Mucosa of rectum (tissue), 2 donors: ENCODE measurements around the gene MACROD2.

Experiments
- H3K27ac ChIP-seq, 2 donors: one replicate each; pipeline ENCODE4 v1.7.0; 2013; ENCODE audit warnings: inconsistent platforms in 2 of 2, low read depth in 2 of 2, low read length in 2 of 2
- H3K27me3 ChIP-seq, 2 donors: one replicate each; pipeline ENCODE4 v1.7.0; 2013; ENCODE audit warnings: low read length in 2 of 2; ENCODE audit not compliant: control insufficient read depth in 2 of 2, insufficient read depth in 2 of 2
- H3K36me3 ChIP-seq, 2 donors: one replicate each; pipeline ENCODE4 v1.7.0; 2013; ENCODE audit warnings: low read length in 2 of 2; ENCODE audit not compliant: control insufficient read depth in 2 of 2, insufficient read depth in 2 of 2
- H3K4me1 ChIP-seq, 2 donors: one replicate each; pipeline ENCODE4 v1.7.0; 2013; ENCODE audit warnings: low read length in 2 of 2, mild to moderate bottlenecking in 1 of 2; ENCODE audit not compliant: control insufficient read depth in 2 of 2, insufficient read depth in 2 of 2
- H3K4me3 ChIP-seq, 2 donors: one replicate each; pipeline ENCODE4 v1.7.0; 2013; ENCODE audit warnings: low read length in 2 of 2
- H3K9ac ChIP-seq, 2 donors: one replicate each; pipeline ENCODE4 v1.7.0; 2013; ENCODE audit warnings: low read length in 2 of 2, low read depth in 1 of 2, mild to moderate bottlenecking in 1 of 2
- H3K9me3 ChIP-seq, 2 donors: one replicate each; pipeline ENCODE4 v1.7.0; 2013; ENCODE audit warnings: low read length in 2 of 2; ENCODE audit not compliant: control insufficient read depth in 2 of 2
- donor health status: healthy.
- donor health status: Normal muscosa, but diverticular disease.

MACROD2 gene

DNA sequence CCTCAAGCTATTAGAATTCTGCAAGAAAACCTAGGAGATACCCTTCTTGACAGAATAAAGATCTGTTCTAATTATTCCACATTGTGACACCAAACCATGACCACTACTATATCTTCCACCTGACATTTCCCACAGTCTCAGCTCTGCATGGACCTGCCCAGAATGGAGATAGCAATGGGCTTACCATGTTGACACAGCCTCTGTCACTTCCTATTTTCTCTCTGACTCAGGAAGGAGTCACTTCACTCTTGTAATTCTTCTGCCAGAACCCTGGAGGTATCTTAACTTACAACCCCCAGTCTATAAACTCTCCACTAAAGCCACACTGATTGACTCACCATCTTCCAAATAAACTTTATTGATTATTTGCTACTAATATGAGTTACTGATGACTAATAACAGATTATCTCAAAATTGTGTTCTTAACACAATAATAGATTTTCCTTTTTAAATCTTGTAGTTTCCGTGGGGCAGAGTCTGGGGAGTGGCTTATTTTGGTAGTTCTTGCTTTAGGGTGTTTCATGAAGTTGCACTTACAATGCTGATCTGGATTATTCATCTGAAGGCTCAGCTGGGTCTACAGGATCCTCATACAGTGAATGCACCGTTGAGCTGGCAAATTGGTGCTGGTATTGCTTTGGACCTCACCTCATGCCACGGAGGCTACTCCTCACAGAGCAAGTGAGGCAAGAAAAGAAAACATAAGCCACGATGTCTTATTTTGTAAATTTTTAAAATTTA is 1708.0 kb downstream of the MACROD2 start:
- no peak overlapping the region for H3K4me3 ChIP-seq

DNA sequence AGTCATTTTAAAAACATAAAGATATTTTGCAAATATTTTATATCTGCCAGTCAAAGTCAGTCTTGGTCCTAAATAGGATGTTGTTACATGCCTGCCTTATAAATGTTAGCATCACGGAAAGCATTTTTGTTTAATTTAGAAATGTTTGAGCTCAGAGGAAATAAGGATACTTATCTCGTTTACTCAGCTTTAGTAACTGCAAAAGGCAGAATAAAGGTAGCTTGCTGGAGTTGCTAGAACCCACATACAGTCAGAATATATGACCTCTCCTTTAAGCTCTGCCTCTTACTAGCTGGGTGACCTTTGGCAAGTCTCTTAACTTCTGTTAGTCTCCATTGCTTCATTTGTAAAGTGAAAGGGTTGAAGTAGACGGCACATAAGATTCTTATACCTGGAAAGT is 1710.7 kb downstream of the MACROD2 start:
- no peaks in the 10 kb centered on the region for H3K36me3 ChIP-seq
- no peak overlapping the region for H3K4me3 ChIP-seq
- no peak overlapping the region for H3K27ac ChIP-seq
- H3K27me3 ChIP-seq = no peaks in the 10 kb centered on the region
- H3K9me3 ChIP-seq = no peaks in the 10 kb centered on the region
- H3K9ac ChIP-seq = no peak overlapping the region
- H3K4me1 ChIP-seq = no peaks in the 10 kb centered on the region

More for the DNA sequence above, 1708.0 kb downstream of the MACROD2 start:
- Histone ChIP-seq H3K4me1 (no peaks in the 10 kb centered on the region), H3K27me3 (no peaks in the 10 kb centered on the region), H3K9ac (no peak overlapping the region), H3K36me3 (no peaks in the 10 kb centered on the region), H3K27ac (no peak overlapping the region), H3K9me3 (no peaks in the 10 kb centered on the region)

DNA sequence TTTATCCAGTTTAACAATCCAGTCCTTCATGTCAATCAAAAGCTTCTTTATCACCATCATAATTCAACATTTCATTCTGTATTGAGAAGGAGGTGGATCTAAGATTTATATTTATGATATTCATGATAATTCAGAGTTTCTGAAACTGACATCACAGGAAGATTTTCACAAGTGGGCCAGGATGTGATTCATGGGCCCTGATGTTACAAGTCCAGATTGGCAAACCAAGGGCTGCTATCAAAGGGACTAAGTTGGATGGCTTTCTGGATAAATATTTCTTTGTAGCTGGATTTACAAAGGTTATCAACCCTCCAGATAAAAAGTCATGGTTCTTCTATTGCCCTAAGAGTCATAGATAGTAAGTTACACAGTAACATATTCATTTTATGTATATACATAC is 1711.4 kb downstream of the MACROD2 start:
- no peak overlapping the region for H3K4me3 ChIP-seq
- H3K9ac ChIP-seq = no peak overlapping the region
- no peak overlapping the region for H3K27ac ChIP-seq
- H3K27me3 ChIP-seq = no peaks in the 10 kb centered on the region
- no peaks in the 10 kb centered on the region for H3K36me3 ChIP-seq
- no peaks in the 10 kb centered on the region for H3K9me3 ChIP-seq
- H3K4me1 ChIP-seq = no peaks in the 10 kb centered on the region

DNA sequence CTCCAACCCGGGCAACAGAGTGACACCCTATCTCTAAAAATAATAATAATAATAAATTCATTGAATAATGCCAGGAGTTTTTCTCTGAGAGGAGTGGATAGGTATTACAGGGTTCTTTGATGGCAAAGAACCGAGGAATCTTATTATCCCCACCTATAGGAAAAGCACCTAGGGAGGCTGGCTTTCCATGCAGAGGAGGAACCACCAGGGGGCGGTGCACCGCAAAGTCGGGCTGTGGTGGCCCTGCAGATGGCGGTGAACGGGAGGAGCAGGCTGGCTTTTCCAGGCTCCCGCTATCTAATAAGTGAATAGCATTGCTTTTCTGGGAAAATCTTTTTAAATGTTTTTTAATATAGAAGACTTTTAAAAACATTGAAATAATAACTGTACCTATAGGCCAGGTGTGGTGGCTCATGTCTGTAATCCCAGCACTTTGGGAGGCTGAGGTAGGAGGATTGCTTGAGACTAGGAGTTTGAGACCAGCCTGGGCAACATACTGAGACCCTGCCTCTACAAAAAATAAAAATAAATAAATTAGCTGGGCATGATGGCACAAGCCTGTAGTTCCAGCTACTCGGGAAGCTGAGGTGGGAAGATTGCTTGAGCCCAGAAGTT is 1713.8 kb downstream of the MACROD2 start:
- no peaks in the 10 kb centered on the region for H3K9me3 ChIP-seq
- no peaks in the 10 kb centered on the region for H3K36me3 ChIP-seq
- H3K4me3 ChIP-seq = no peak overlapping the region
- no peaks in the 10 kb centered on the region for H3K4me1 ChIP-seq
- no peak overlapping the region for H3K9ac ChIP-seq
- no peaks in the 10 kb centered on the region for H3K27me3 ChIP-seq
- no peak overlapping the region for H3K27ac ChIP-seq

DNA sequence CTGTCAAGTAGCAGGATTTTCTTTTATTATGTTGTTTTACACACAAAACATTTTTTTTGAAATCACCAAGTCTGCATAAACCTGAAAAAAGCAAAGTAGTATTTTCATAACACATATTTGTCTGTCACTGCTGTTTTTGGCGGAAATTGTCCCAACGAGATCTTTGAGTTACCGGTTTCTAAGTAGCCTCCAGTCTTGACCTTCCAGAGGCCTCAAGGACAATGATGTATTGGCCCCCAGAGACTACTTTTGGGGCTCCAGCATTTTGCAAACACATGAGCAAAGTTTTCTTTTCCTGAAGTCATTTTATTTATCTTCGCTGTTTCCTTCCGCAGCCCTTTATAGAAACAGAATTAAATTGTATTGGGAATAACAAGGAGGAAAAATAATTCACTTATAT is 1715.3 kb downstream of the MACROD2 start:
- H3K9ac ChIP-seq = no peak overlapping the region
- H3K9me3 ChIP-seq = no peaks in the 10 kb centered on the region
- no peaks in the 10 kb centered on the region for H3K27me3 ChIP-seq
- H3K4me3 ChIP-seq = no peak overlapping the region
- no peaks in the 10 kb centered on the region for H3K4me1 ChIP-seq
- H3K27ac ChIP-seq = no peak overlapping the region
- H3K36me3 ChIP-seq = no peaks in the 10 kb centered on the region

DNA sequence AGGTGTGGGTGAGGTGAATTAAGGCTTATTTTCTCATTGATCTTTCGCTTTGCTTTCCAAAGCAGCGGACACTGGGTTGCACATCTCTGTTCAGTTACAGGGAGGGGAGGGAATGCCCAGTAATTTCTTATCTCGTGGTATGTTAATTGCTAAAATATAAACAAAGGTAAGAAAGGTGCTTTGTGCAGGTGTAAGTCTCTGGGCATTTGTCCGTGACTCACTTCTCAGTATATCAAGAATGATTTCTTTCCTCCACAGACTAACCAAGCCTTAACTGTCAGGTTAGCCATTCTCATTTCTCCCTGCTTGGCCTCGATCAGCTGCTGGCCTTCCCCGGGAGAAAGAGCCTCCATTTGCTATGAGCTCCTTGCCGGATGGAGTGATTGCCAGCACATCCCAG is 1715.9 kb downstream of the MACROD2 start:
- Histone ChIP-seq H3K36me3 (no peaks in the 10 kb centered on the region), H3K27ac (no peak overlapping the region), H3K4me1 (no peaks in the 10 kb centered on the region), H3K9me3 (no peaks in the 10 kb centered on the region), H3K9ac (no peak overlapping the region), H3K4me3 (no peak overlapping the region), H3K27me3 (no peaks in the 10 kb centered on the region)

DNA sequence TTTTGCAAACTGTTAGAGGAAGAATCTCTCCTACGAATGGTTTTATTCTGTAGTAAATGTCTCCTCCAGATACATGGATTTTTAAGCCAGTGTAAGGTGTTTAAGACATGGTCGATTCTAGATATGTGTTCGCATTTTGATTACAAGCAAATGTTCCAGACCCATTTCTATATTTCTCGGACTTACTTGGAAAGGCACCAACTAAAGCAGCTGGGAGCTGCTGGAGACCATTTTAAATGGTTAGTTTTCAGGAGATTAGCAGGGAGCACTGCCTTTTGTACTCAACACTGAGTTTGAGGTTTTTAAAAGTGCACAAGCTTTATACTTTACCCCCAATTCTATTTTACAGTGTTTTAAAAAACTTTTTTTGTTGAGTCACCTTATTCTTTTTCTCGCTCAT is 1720.9 kb downstream of the MACROD2 start:
- no peaks in the 10 kb centered on the region for H3K4me1 ChIP-seq
- no peak overlapping the region for H3K4me3 ChIP-seq
- no peaks in the 10 kb centered on the region for H3K9me3 ChIP-seq
- no peaks in the 10 kb centered on the region for H3K36me3 ChIP-seq
- H3K27me3 ChIP-seq = no peaks in the 10 kb centered on the region
- H3K27ac ChIP-seq = no peak overlapping the region
- H3K9ac ChIP-seq = no peak overlapping the region

DNA sequence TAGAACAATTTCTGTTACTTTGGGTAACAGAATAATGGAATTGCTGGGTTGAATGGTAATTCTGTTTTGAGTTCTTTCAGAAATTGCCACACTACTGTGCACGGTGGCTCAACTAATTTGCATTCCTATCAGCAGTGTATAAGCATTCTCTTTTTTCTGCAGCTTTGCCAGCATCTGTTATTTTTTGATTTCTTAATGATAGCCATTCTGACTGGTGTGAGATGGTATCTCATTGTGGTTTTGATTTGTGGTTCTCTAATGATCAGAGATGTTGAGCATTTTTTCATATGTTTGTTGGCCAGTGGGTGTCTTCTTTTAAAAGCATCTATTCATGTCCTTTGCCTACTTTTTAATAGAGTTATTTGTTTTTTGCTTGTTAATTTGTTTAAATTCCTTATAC is 1731.1 kb downstream of the MACROD2 start:
- Histone ChIP-seq H3K27ac (no peak overlapping the region), H3K4me3 (no peak overlapping the region), H3K36me3 (no peaks in the 10 kb centered on the region), H3K9ac (no peak overlapping the region), H3K4me1 (no peaks in the 10 kb centered on the region), H3K27me3 (no peaks in the 10 kb centered on the region), H3K9me3 (no peaks in the 10 kb centered on the region)

DNA sequence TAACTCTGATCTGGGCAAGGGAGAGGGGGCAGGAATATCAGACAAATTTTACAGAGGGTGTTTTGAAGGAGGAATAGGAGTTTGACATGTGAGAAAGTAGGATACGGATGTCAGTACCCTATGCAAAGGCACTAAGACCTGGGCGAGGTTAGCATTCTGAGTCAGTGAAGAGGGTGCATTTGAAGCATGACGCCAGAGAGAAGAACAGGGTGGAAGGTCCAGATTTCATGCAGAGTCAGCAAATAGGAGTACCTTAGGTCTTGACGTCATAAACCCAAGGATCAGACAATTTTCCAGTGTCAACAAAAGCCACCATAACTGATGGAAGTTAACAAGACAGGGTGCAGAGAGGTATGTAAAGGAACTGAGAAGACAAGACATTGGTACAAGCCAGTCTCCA is 1738.7 kb downstream of the MACROD2 start:
- Histone ChIP-seq H3K27ac (no peak overlapping the region), H3K9me3 (no peaks in the 10 kb centered on the region), H3K27me3 (no peaks in the 10 kb centered on the region), H3K4me1 (no peaks in the 10 kb centered on the region), H3K4me3 (no peak overlapping the region), H3K9ac (no peak overlapping the region), H3K36me3 (no peaks in the 10 kb centered on the region)

DNA sequence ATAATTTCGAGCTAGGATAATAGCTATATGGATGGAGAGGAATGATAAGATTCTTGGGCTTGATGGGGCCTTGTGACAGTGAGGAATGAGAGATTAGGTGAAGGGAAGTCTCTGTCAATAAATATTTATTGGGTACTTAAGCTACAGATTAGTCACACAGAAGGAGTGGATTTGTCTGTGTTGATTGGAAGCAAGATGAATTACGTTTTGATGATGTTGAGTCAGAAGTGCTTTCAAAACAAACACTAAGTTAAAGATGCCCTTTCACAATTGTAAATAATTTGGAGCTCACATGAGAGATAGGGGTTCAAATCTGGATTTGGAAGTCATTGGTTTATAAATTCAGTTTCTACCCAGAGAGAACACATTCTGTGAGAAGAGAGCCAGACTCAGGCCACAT is 1743.7 kb downstream of the MACROD2 start:
- no peak overlapping the region for H3K27ac ChIP-seq
- H3K36me3 ChIP-seq = no peaks in the 10 kb centered on the region
- no peaks in the 10 kb centered on the region for H3K4me1 ChIP-seq
- no peaks in the 10 kb centered on the region for H3K9me3 ChIP-seq
- H3K4me3 ChIP-seq = no peak overlapping the region
- H3K9ac ChIP-seq = no peak overlapping the region
- no peaks in the 10 kb centered on the region for H3K27me3 ChIP-seq
